ENCODE data around the gene DDX1. TPM values are rescaled to one million over a fixed set of nuclear protein-coding genes. Genes with fewer than 3 reads are reported as not detected.

Gene DDX1
- total and polyA plus RNA-seq, 7 donors: 116 to 166 (median 132) TPM

GRCh38 chr2:15601681-15602080, 10.0 kb downstream of the DDX1 start:
- 94 to 98% (median 97%) methylated on average over 1 of the region's 1 CpG for WGBS, 3 donors
- Histone ChIP-seq H3K9me3 (no peaks in the 10 kb centered on the region), H3K4me1 (no peaks in the 10 kb centered on the region), H3K4me3 (no peak overlapping the region), H3K36me3 (ENCODE audit: insufficient read depth in 1 of 2, low read depth in 1 of 2) (peaks cover 14 to 100% of the 10 kb centered on the region in 2 donors), H3K27me3 (ENCODE audit: insufficient read depth in 3 of 3, low read length in 2 of 3) (no peaks in the 10 kb centered on the region), H3K27ac (no peak overlapping the region)
- no peak for ATAC-seq
- intact Hi-C loops (cut with DNase I): no loop called here
- DNase-seq: no peak
- TF ChIP-seq CTCF (IDR thresholded peaks at IDR 0.05): no peak

- no peak for DNase-seq
- Histone ChIP-seq H3K27ac (no peak overlapping the region), H3K4me3 (no peak overlapping the region), H3K27me3 (ENCODE audit: insufficient read depth in 3 of 3, low read length in 2 of 3) (no peaks in the 10 kb centered on the region), H3K9me3 (no peaks in the 10 kb centered on the region), H3K4me1 (no peaks in the 10 kb centered on the region), H3K36me3 (ENCODE audit: insufficient read depth in 1 of 2, low read depth in 1 of 2) (peaks cover 16 to 100% of the 10 kb centered on the region in 2 donors)
- ATAC-seq: no peak
- no peak for TF ChIP-seq CTCF (IDR thresholded peaks at IDR 0.05)
- 91 to 95% (median 94%) methylated on average over 8 of the region's 8 CpGs for WGBS, 3 donors
- intact Hi-C loops (cut with DNase I): no loop called here
Measured at GRCh38 chr2:15602393-15602792, 10.7 kb downstream of the DDX1 start.

GRCh38 chr2:15603044-15603765, 11.5 kb downstream of the DDX1 start:
- ATAC-seq (no peak), DNase-seq (no peak)
- Histone ChIP-seq H3K9me3 (no peaks in the 10 kb centered on the region), H3K4me3 (no peak overlapping the region), H3K4me1 (no peaks in the 10 kb centered on the region), H3K36me3 (ENCODE audit: insufficient read depth in 1 of 2, low read depth in 1 of 2) (peaks cover 22 to 100% of the 10 kb centered on the region in 2 donors), H3K27me3 (ENCODE audit: insufficient read depth in 3 of 3, low read length in 2 of 3) (no peaks in the 10 kb centered on the region), H3K27ac (no peak overlapping the region)
- intact Hi-C loops (cut with DNase I): no loop called here
- WGBS, 3 donors: 92 to 93% (median 93%) methylated on average over 3 of the region's 3 CpGs
- no peak for TF ChIP-seq CTCF (IDR thresholded peaks at IDR 0.05)

- intact Hi-C loops (cut with DNase I): no loop called here
- 88 to 98% (median 96%) methylated on average over 2 of the region's 2 CpGs for WGBS, 3 donors
- H3K4me3 ChIP-seq: no peak overlapping the region
- no peaks in the 10 kb centered on the region for H3K27me3 ChIP-seq (ENCODE audit: insufficient read depth in 3 of 3, low read length in 2 of 3)
- no peaks in the 10 kb centered on the region for H3K9me3 ChIP-seq
- H3K4me1 ChIP-seq: no peaks in the 10 kb centered on the region
- ATAC-seq (no peak), DNase-seq (no peak)
- H3K36me3 ChIP-seq (ENCODE audit: insufficient read depth in 1 of 2, low read depth in 1 of 2): peaks cover 24 to 100% of the 10 kb centered on the region in 2 donors
- H3K27ac ChIP-seq: no peak overlapping the region
- TF ChIP-seq CTCF (IDR thresholded peaks at IDR 0.05): no peak
Measured at GRCh38 chr2:15603948-15604347, 12.3 kb downstream of the DDX1 start.

- no peak overlapping the region for H3K4me3 ChIP-seq
- no peak for DNase-seq
- no peaks in the 10 kb centered on the region for H3K4me1 ChIP-seq
- no peaks in the 10 kb centered on the region for H3K27me3 ChIP-seq (ENCODE audit: insufficient read depth in 3 of 3, low read length in 2 of 3)
- 33 to 91% (median 63%) methylated on average over 1 of the region's 1 CpG for WGBS, 3 donors
- no peak overlapping the region for H3K27ac ChIP-seq
- ATAC-seq: no peak
- H3K9me3 ChIP-seq: no peaks in the 10 kb centered on the region
- TF ChIP-seq CTCF (IDR thresholded peaks at IDR 0.05): no peak
- intact Hi-C loops (cut with DNase I): no loop called here
- peaks cover 24 to 100% of the 10 kb centered on the region in 2 donors for H3K36me3 ChIP-seq (ENCODE audit: insufficient read depth in 1 of 2, low read depth in 1 of 2)
Measured at GRCh38 chr2:15605721-15606120, 14.1 kb downstream of the DDX1 start.

Measured in psoas muscle (tissue), 8 donors.